ENCODE results near the gene TSPAN11. TPM values are rescaled to one million over a fixed set of nuclear protein-coding genes. Genes with fewer than 3 reads are reported as not detected.

The TSPAN11 gene
- polyA plus RNA-seq, 2 of the 4 experiments (the other 2 are of a cell fraction), result 0.01 to 0.06 TPM

- no peak for ATAC-seq
- DNase-seq (ENCODE audit: low read depth in 1 of 2, low spot score in 1 of 2), result no peak
- H3K9me3 ChIP-seq, result no peaks in the 10 kb centered on the region
- H3K27ac ChIP-seq, result no peak overlapping the region
- ChIA-PET POLR2A (no interaction called here), CTCF (interaction anchor here (10.4 kb wide), 1 partner anchor 7 kb away, joined by 70 read pairs; no protein-coding TSS in a partner anchor)
- H3K4me2 ChIP-seq, result no peak overlapping the region
- TF ChIP-seq GATA3 (IDR thresholded peaks at IDR 0.05; ENCODE audit: borderline replicate concordance) (no peak), SREBF2 (IDR thresholded peaks at IDR 0.05) (no peak), MAX (IDR thresholded peaks at IDR 0.05) (no peak), TP53 (CRISPR knock-in tag; IDR thresholded peaks at IDR 0.05) (no peak), CBX2 (IDR thresholded peaks at IDR 0.05; ENCODE audit: borderline replicate concordance, low read depth) (no peak), MAFK (IDR thresholded peaks at IDR 0.05; ENCODE audit: partially characterized antibody) (no peak), ZFP36 (IDR thresholded peaks at IDR 0.05; ENCODE audit: borderline replicate concordance, partially characterized antibody) (peak; percentile 58)
- no peak overlapping the region for H3K4me3 ChIP-seq
- no peaks in the 10 kb centered on the region for H3K4me1 ChIP-seq
- FAIRE-seq, result no peak
- 85% methylated on average over 6 of the region's 7 CpGs for WGBS (ENCODE audit: missing lambda C conversion rate)
Measured at GRCh38 chr12:30977537-30978349, 51.2 kb downstream of the TSPAN11 start.

GRCh38 chr12:30978639-30979038, 52.1 kb downstream of the TSPAN11 start:
- CTCF ChIA-PET, result interaction anchor here (2.1 kb wide), 1 partner anchor 127 kb away, joined by 7 read pairs; no protein-coding TSS in a partner anchor
- POLR2A ChIA-PET, result interaction anchor here (0.7 kb wide), 1 partner anchor 114 kb away, joined by 3 read pairs; no protein-coding TSS in a partner anchor
- H3K4me2 ChIP-seq, result no peak overlapping the region
- 80% methylated on average over 7 of the region's 7 CpGs for WGBS (ENCODE audit: missing lambda C conversion rate)
- no peak for FAIRE-seq
- TF ChIP-seq NR3C1 (IDR thresholded peaks at IDR 0.05) (no peak), CEBPB (IDR thresholded peaks at IDR 0.05) (0 out of 4 replicates have a peak, but pooled peaks of 1 of the 2 experiments have one; percentile 3)
- no peak for ATAC-seq
- H3K27ac ChIP-seq, result no peak overlapping the region
- H3K4me3 ChIP-seq, result no peak overlapping the region
- no peak for DNase-seq (ENCODE audit: low read depth in 1 of 2, low spot score in 1 of 2)
- no peaks in the 10 kb centered on the region for H3K9me3 ChIP-seq
- no peaks in the 10 kb centered on the region for H3K4me1 ChIP-seq

- ATAC-seq (no peak), FAIRE-seq (no peak), DNase-seq (ENCODE audit: low read depth in 1 of 2, low spot score in 1 of 2) (no peak)
- TF ChIP-seq EHMT2 (IDR thresholded peaks at IDR 0.05; ENCODE audit: low read depth), result no peak
- no peak for TF ChIP-seq ZNF302 (CRISPR knock-in tag; IDR thresholded peaks at IDR 0.05)
- no peak for TF ChIP-seq RCOR1 (IDR thresholded peaks at IDR 0.05; ENCODE audit: low read depth, low read length)
- no peak for TF ChIP-seq ZSCAN20 (CRISPR knock-in tag; IDR thresholded peaks at IDR 0.05)
- no peak for TF ChIP-seq JUNB (IDR thresholded peaks at IDR 0.05)
- no peak for TF ChIP-seq FOXS1 (CRISPR knock-in tag; IDR thresholded peaks at IDR 0.05)
- TF ChIP-seq FOSB (CRISPR knock-in tag; IDR thresholded peaks at IDR 0.05), result no peak
- no peak for TF ChIP-seq HEYL (CRISPR knock-in tag; IDR thresholded peaks at IDR 0.05)
- no peak for TF ChIP-seq TP53 (CRISPR knock-in tag; IDR thresholded peaks at IDR 0.05)
- TF ChIP-seq ZC3H11A (IDR thresholded peaks at IDR 0.05), result no peak
- TF ChIP-seq CEBPB (IDR thresholded peaks at IDR 0.05), result no peak
- TF ChIP-seq PBX3 (IDR thresholded peaks at IDR 0.05), result no peak
- no peak for TF ChIP-seq NPAS2 (CRISPR knock-in tag; IDR thresholded peaks at IDR 0.05; ENCODE audit: borderline replicate concordance)
- no peak for TF ChIP-seq CBX2 (IDR thresholded peaks at IDR 0.05; ENCODE audit: borderline replicate concordance, low read depth)
- TF ChIP-seq ZFP36 (IDR thresholded peaks at IDR 0.05; ENCODE audit: borderline replicate concordance, partially characterized antibody), result no peak
- no peaks in the 10 kb centered on the region for H3K4me1 ChIP-seq
- no peak overlapping the region for H3K27ac ChIP-seq
- CTCF ChIA-PET, result interaction anchor here (0.7 to 14.2 kb wide), 5 partner anchors 10 to 132 kb away, joined by 3 to 120 read pairs (median 7); no protein-coding TSS in a partner anchor
- no peak overlapping the region for H3K4me3 ChIP-seq
- POLR2A ChIA-PET, result no interaction called here
- no peaks in the 10 kb centered on the region for H3K9me3 ChIP-seq
- 76% methylated on average over 20 of the region's 21 CpGs for WGBS (ENCODE audit: missing lambda C conversion rate)
- H3K4me2 ChIP-seq, result no peak overlapping the region
Measured at GRCh38 chr12:30979371-30980259, 53.1 kb downstream of the TSPAN11 start.

Data from A549 (cell line).